NCI-H524 (cell line): ENCODE results near the gene COL18A1.
"Not testable (repeated sequence)": the region's sequence is repeated elsewhere in the genome, so short reads cannot be mapped to it uniquely, and the experiment has no call there.

Experiments
- DNase-seq, 2 experiments: peaks; one replicate each; lab custom pipeline; 2025; lab: John Stamatoyannopoulos, UW

COL18A1 gene

GRCh38 chr21:45494851-45495680 is 90.1 kb downstream of the COL18A1 start:
- no peak for DNase-seq

GRCh38 chr21:45496151-45496967 is 91.4 kb downstream of the COL18A1 start:
- no peak for DNase-seq

- DNase-seq, result no peak
These were observed 92.2 kb downstream of the COL18A1 start for GRCh38 chr21:45496968-45497845.

DNA sequence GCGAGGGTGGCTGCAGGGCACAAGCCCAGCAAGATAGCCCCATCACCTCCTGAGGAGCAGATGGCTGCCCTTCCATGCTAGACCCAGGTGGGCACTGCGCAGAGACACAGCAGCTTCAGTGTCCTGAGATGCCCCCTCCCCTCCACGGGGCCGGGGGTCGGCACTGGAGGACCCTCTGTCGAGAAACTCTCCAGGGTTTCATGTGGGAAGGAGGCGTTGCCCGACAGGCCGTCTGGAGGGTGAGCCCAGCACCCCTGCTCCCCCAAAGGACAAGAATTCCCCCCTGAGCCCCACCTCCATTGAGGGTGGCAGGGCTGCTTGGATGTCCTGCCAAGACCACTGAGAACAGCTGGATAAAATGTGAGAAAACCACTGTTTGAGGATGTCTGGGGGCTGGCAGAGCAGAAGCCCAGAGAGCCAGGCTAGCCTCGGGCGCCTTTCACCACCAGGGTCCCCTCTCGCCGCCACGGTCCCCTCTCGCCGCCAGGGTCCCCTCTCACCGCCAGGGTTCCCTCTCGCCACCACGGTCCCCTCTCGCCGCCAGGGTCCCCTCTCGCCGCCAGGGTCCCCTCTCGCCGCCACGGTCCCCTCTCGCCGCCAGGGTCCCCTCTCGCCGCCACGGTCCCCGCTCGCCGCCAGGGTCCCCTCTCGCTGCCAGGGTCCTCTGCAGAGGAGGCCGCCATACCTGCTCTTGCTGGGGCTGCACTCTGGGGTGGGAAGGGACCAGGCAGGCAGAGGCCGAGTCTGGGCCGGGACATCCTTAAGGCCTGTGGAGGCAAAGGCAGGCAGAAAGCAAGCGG is 93.1 kb downstream of the COL18A1 start:
- no peak for DNase-seq

DNA sequence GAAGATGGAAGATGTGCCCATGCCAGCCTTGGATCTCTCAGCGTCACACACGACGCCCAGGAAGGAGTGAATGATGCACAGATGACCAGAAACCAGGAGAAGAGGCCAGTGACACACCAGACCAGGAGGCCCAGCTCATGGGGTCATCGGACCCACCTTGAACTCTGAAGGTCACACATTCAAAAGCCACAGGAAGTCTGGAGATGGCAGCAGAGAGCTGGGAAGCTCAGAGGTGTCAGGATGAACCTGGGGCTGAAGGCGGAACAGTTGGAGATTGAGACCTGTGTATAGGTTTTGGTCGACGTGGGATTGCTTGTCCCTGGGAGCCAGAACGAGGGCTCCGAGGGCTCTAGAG is 93.7 kb downstream of the COL18A1 start:
- DNase-seq, result no peak

GRCh38 chr21:45499201-45499750 is 94.3 kb downstream of the COL18A1 start:
- no peak for DNase-seq

GRCh38 chr21:45499970-45500577 is 95.1 kb downstream of the COL18A1 start:
- DNase-seq, result no peak

DNA sequence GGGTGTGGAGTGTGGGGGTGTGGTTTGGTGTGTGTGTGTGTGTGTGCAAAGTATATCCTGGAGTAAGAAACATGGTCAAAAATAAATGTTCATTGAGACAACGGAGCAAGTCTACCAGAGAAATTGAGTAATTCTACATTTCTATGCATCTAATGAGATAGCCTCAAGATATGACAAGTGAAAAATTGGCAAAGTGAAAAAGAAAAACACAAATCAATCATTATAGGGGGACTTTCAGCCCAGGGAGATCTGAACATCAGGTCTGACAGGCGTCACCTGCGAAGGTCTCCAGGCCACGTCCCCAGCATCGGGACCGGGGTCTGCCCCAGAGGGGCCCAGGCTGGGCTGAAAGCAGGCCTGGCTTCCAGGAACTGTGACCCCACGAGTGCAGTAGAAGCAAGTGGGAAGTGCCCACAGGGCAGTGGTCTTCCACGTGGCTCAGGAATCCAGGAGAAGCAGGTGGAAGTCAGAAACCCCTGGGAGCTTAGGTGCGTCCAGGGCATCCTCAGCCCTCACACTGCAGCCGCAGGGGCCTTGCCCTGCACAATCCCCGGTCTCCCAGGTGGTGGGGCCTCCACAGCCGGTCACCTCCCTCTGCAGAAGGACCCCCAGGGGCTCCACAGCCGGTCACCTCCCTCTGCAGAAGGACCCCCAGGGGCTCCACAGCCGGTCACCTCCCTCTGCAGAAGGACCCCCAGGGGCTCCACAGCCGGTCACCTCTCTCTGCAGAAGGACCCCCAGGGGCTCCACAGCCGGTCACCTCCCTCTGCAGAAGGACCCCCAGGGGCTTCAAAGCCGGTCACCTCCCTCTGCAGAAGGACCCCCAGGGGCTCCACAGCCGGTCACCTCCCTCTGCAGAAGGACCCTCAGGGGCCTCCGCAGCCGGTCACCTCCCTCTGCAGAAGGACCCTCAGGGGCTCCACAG is 96.4 kb downstream of the COL18A1 start:
- not testable (repeated sequence) for DNase-seq

- DNase-seq, result no peak
These were observed 97.0 kb downstream of the COL18A1 start for GRCh38 chr21:45502006-45502345.

GRCh38 chr21:45502600-45502999 is 97.6 kb downstream of the COL18A1 start:
- peak in 1 of 2 experiments; percentile 25 for DNase-seq

DNA sequence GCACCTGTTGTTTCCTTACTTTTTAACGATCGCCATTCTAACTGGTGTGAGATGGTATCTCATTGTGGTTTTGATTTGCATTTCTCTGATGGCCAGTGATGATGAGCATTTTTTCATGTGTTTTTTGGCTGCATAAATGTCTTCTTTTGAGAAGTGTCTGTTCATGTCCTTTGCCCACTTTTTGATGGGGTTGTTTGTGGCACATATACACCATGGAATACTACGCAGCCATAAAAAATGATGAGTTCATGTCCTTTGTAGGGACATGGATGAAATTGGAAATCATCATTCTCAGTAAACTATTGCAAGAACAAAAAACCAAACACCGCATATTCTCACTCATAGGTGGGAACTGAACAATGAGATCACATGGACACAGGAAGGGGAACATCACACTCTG is 98.3 kb downstream of the COL18A1 start:
- not testable (repeated sequence) for DNase-seq

- DNase-seq, result no peak
These were observed 99.1 kb downstream of the COL18A1 start for GRCh38 chr21:45504021-45504515.

DNA sequence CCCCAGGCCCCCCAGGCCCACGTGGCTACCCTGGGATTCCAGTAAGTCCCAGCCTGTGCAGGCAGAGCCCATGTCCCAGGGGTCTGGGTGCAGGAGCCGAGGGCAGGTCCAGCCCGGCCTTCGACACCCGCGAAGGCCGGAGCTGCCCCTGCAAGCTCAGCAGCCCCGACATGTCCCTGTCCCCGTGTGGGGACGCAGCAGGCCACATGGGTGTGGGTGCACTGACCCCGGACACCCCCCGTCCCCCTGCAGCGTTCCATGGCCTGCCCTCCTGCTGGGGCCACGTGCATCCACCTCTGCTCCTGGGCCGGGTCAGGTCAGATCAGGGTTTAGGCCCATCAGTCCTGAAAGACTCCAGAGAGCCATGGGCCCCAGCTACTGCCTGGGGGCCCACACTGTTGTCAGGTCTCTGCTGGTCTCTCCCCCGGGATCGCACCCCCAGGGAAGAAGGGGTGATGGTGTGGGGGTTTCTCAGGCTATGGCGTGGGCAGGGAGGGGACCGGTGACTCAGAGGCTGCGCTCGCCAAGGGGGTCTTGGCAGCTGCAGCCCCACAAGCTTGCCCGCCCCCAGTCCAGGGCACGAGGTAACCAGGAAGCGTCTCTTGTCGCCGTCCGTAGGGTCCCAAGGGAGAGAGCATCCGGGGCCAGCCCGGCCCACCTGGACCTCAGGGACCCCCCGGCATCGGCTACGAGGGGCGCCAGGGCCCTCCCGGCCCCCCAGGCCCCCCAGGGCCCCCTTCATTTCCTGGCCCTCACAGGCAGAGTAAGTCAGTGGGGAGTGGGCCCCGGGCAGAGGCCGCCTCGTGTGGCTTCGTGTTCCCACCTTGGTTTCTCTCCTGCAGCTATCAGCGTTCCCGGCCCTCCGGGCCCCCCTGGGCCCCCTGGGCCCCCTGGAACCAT is 99.8 kb downstream of the COL18A1 start:
- no peak for DNase-seq

GRCh38 chr21:45505416-45506021 is 100.6 kb downstream of the COL18A1 start:
- no peak for DNase-seq

- no peak for DNase-seq
These were observed 101.4 kb downstream of the COL18A1 start for GRCh38 chr21:45506241-45506817.

GRCh38 chr21:45506836-45507522 is 102.0 kb downstream of the COL18A1 start:
- DNase-seq, result no peak

DNA sequence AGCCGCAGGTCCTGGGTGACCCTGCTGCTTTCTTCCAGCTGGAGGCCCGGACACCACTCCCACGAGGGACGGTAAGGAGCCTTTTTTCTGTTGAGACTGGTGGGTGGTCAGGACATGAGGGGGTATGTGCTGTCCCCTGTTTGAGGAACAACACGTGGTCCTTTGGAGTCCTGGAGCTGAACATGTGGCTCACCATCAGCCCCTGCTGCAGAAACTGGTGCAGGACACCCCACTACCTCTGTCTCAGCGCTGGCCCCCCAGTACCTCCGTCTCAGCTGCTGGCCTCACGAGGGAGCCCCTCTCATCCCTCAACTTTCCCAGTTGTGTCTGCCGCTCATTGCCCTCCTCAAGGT is 102.5 kb downstream of the COL18A1 start:
- no peak for DNase-seq
